Measurements from ENCODE around the gene EXOSC7. TPM values are rescaled to one million over a fixed set of nuclear protein-coding genes. Genes with fewer than 3 reads are reported as not detected.
A peak's percentile ranks its signal among the peaks of the same experiment; 100 is the strongest.

Gene EXOSC7
- total and polyA plus RNA-seq, 11 donors: 23.8 to 87.3 (median 32.9) TPM

- peaks cover 0 to 72% (median 57%) of the 10 kb centered on the region in 9 donors for H3K36me3 ChIP-seq
- TF ChIP-seq POLR2A (IDR thresholded peaks at IDR 0.05) (no peak), CTCF (IDR thresholded peaks at IDR 0.05) (no peak)
- no peaks in the 10 kb centered on the region for H3K9me3 ChIP-seq
- H3K27me3 ChIP-seq: no peaks in the 10 kb centered on the region
- DNase-seq (no peak), ATAC-seq (no peak)
- H3K27ac ChIP-seq: no peak overlapping the region
- WGBS, 4 donors: 75 to 92% (median 87%) methylated on average over 3 of the region's 3 CpGs
- peaks cover 9 to 42% (median 24%) of the 10 kb centered on the region in 12 donors for H3K4me1 ChIP-seq
- intact Hi-C loops (cut with DNase I): no loop called here
- H3K4me3 ChIP-seq: no peak overlapping the region
Observed at GRCh38 chr3:44996556-44996969, 20.5 kb downstream of the EXOSC7 start.

DNA sequence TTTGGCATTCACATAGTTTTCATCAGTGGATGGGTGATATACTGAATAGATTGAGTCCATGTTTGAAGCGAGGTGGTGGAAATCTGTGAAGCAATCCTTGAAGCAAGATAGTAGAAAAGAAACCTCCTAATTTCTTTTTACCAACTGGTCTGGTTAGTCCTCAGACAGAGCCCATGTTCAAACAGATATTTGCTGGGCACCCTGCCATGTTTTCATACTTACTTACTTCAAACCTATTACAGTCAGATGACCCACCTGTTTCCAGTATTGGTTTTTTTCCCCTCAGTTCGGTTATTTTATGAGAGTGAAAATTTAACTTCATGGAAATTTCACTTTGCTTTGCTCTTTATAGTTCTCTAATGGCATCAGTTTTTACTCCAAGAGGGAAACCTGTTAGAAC lies 23.7 kb downstream of the EXOSC7 start:
- H3K27ac ChIP-seq: peak overlapping the region in 1 of 12 donors; percentile 1
- no peak for DNase-seq
- TF ChIP-seq POLR2A (IDR thresholded peaks at IDR 0.05) (no peak), CTCF (IDR thresholded peaks at IDR 0.05) (no peak)
- intact Hi-C loops (cut with DNase I): no loop called here
- ATAC-seq: no peak
- peaks cover 0 to 6% (median 0%) of the 10 kb centered on the region in 12 donors for H3K9me3 ChIP-seq
- no peak overlapping the region for H3K4me3 ChIP-seq
- WGBS, 4 donors: 76 to 82% (median 78%) methylated on average over 2 of the region's 2 CpGs
- H3K4me1 ChIP-seq: peaks cover 6 to 48% (median 34%) of the 10 kb centered on the region in 12 donors
- H3K36me3 ChIP-seq: peaks cover 0 to 79% (median 63%) of the 10 kb centered on the region in 9 donors
- H3K27me3 ChIP-seq: no peaks in the 10 kb centered on the region

DNA sequence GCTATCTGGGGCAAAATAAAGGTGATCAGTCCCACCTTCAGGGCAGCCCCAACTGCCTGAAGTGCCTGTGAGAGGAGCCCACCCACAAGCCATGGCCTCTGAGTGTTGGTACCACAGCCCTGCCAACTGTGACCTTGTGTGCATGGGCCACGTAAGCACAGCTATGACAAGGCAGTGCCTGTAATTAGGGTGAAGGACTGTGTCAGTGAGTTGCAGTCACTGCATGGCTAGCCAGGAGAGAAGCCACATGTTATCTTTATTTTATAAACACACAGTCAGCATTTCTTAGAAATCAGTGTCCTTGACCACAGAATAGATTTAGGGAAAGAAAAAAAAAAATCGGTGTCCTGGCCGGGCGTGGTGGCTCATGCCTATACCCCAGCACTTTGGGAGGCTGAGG lies 24.8 kb downstream of the EXOSC7 start:
- Histone ChIP-seq H3K36me3 (peaks cover 0 to 89% (median 71%) of the 10 kb centered on the region in 9 donors), H3K4me1 (peaks cover 1 to 37% (median 24%) of the 10 kb centered on the region in 12 donors), H3K4me3 (no peak overlapping the region), H3K27ac (no peak overlapping the region), H3K27me3 (no peaks in the 10 kb centered on the region), H3K9me3 (peaks cover 0 to 9% (median 0%) of the 10 kb centered on the region in 12 donors)
- intact Hi-C loops (cut with DNase I): no loop called here
- TF ChIP-seq CTCF (IDR thresholded peaks at IDR 0.05): no peak
- TF ChIP-seq POLR2A (IDR thresholded peaks at IDR 0.05): no peak
- WGBS, 4 donors: 95 to 98% (median 97%) methylated on average over 4 of the region's 4 CpGs
- DNase-seq (no peak), ATAC-seq (no peak)

GRCh38 chr3:45001738-45002137 lies 25.7 kb downstream of the EXOSC7 start:
- no peak for DNase-seq
- no peak for ATAC-seq
- H3K36me3 ChIP-seq: peaks cover 0 to 82% (median 63%) of the 10 kb centered on the region in 9 donors
- H3K27ac ChIP-seq: peak overlapping the region in 7 of 12 donors; percentile 35 to 79 (median 69)
- H3K4me3 ChIP-seq: no peak overlapping the region
- TF ChIP-seq CTCF (IDR thresholded peaks at IDR 0.05) (peak in 1 of 12 donors; percentile 10), POLR2A (IDR thresholded peaks at IDR 0.05) (no peak)
- peaks cover 0 to 9% (median 0%) of the 10 kb centered on the region in 12 donors for H3K9me3 ChIP-seq
- 91 to 95% (median 94%) methylated on average over 3 of the region's 3 CpGs for WGBS, 4 donors
- intact Hi-C loops (cut with DNase I): no loop called here
- H3K27me3 ChIP-seq: no peaks in the 10 kb centered on the region
- H3K4me1 ChIP-seq: peaks cover 0 to 34% (median 21%) of the 10 kb centered on the region in 12 donors

All from heart left ventricle (tissue), 16 donors.